Activated CD4-positive, CD25-positive, alpha-beta regulatory T cell treated with anti-CD3 and anti-CD28 coated beads, Interleukin-2, amount 50 U/mL, for 72 hours (primary cell): ENCODE data around the gene ZKSCAN8.

Experiments
- DNase-seq: peaks from one replicate; pipeline ENCODE4 v3.0.0; 2021

Gene ZKSCAN8

GRCh38 chr6:28207510-28208110 lies 65.9 kb downstream of the ZKSCAN8 start:
- no peak for DNase-seq

- DNase-seq = no peak
These were observed 66.5 kb downstream of the ZKSCAN8 start for GRCh38 chr6:28208111-28208659.
